CD4-positive, alpha-beta T cell (primary cell): ENCODE results near the gene GYS1. TPM values are rescaled to one million over a fixed set of nuclear protein-coding genes. Genes with fewer than 3 reads are reported as not detected.

Experiments used
- ATAC-seq: fragments of 200-7000 bp; cut with Tn5 transposase; one replicate; pipeline ENCODE4 v1.10.0; 2022; ENCODE audit warnings: mild to moderate bottlenecking; ENCODE audit not compliant: poor library complexity
- CTCF ChIA-PET: fragments of 350-600 bp; sonication (Branson Sonifier 250); formaldehyde crosslinking; loops from one replicate; lab custom pipeline; 2021; ENCODE audit warnings: antibody characterized with exemption, inconsistent platforms; lab: Charles Lee
- POLR2A ChIA-PET: fragments of 350-600 bp; sonication (Branson Sonifier 250); formaldehyde crosslinking; loops from one replicate; lab custom pipeline; 2021; ENCODE audit warnings: antibody characterized with exemption, inconsistent platforms; lab: Charles Lee
- DNase-seq, 14 experiments: peaks; one replicate each; pipeline ENCODE4 v3.0.0-alpha.2; 2013 to 2020; ENCODE audit warnings: mixed read lengths in 2 of 14
- H3K27ac ChIP-seq, 2 donors: one replicate each; pipeline versions ENCODE4 v1.5.1 to v1.7.0; 2013; ENCODE audit warnings: low read length in 2 of 2, low read depth in 1 of 2, mild to moderate bottlenecking in 1 of 2
- H3K27me3 ChIP-seq, 2 experiments: 1 replicate in 1 of 2; 2 replicates in 1 of 2; pipeline versions ENCODE4 v1.6.1 to v1.7.0; 2013; ENCODE audit warnings: low read length in 2 of 2, control low read depth in 1 of 2, mild to moderate bottlenecking in 1 of 2, moderate library complexity in 1 of 2; ENCODE audit not compliant: insufficient read depth in 2 of 2, control insufficient read depth in 1 of 2
- H3K36me3 ChIP-seq: one replicate; pipeline ENCODE4 v1.6.1; 2013; ENCODE audit warnings: low read length, control low read depth; ENCODE audit not compliant: insufficient read depth
- H3K4me1 ChIP-seq: one replicate; pipeline ENCODE4 v1.6.1; 2013; ENCODE audit warnings: low read length, control low read depth; ENCODE audit not compliant: insufficient read depth
- H3K4me3 ChIP-seq: one replicate; pipeline ENCODE4 v1.5.1; 2013; ENCODE audit warnings: mild to moderate bottlenecking, low read length, moderate library complexity
- H3K9me3 ChIP-seq, 2 experiments: 1 replicate in 1 of 2; 2 replicates in 1 of 2; pipeline versions ENCODE4 v1.6.1 to v1.7.0; 2013; ENCODE audit warnings: low read length in 2 of 2, mild to moderate bottlenecking in 2 of 2, control low read depth in 1 of 2, moderate library complexity in 1 of 2; ENCODE audit not compliant: control insufficient read depth in 1 of 2, insufficient read depth in 1 of 2
- H3K27ac Mint-ChIP-seq: one replicate; pipeline ENCODE4 v1.8.0; 2020; ENCODE audit warnings: mixed read lengths
- H3K27me3 Mint-ChIP-seq: one replicate; pipeline ENCODE4 v1.8.0; 2021; ENCODE audit warnings: mixed read lengths
- H3K36me3 Mint-ChIP-seq: one replicate; pipeline ENCODE4 v1.8.0; 2021; ENCODE audit warnings: low read depth, mixed read lengths
- H3K4me1 Mint-ChIP-seq: one replicate; pipeline ENCODE4 v1.8.0; 2021; ENCODE audit warnings: low read depth, mixed read lengths
- H3K4me3 Mint-ChIP-seq: one replicate; pipeline ENCODE4 v1.8.0; 2020; ENCODE audit warnings: mild to moderate bottlenecking, mixed read lengths
- H3K9me3 Mint-ChIP-seq: one replicate; pipeline ENCODE4 v1.8.0; 2020; ENCODE audit warnings: mixed read lengths
- CTCF ChIP-seq: fragments of 200-600 bp; IDR thresholded peaks from one replicate; pipeline ENCODE4 v1.8.0; 2022; ENCODE audit warnings: antibody characterized with exemption, mild to moderate bottlenecking
- intact Hi-C, 2 experiments: fragments of 100-400 bp; cut with DNase I in 1 of 2; cut with micrococcal nuclease in 1 of 2; formaldehyde crosslinking; loops; one replicate each; pipeline versions ENCODE4 v1.15.1 to v1.9.0; 2023 to 2025; cut with DNase I, micrococcal nuclease
- total RNA-seq, 174 experiments: library from RNA in 2 of 174; stranded (reverse) in 2 of 174; gene quantifications; one replicate each; pipeline ENCODE4 v1.2.3 and lab custom pipeline; 2021 to 2026

Gene GYS1
- total RNA-seq, 2 experiments from 2014 or later, result 13.2 to 14.1 TPM

- ChIA-PET CTCF (no interaction called here), POLR2A (interaction anchor here (1.0 kb wide), 1 partner anchor 15 kb away, joined by 3 read pairs; the partner anchor contains the start of gene FTL)
- H3K4me3 ChIP-seq, result no peak overlapping the region
- ATAC-seq, result no peak
- H3K4me3 Mint-ChIP-seq, result no peak overlapping the region
- H3K27me3 ChIP-seq, result no peaks in the 10 kb centered on the region
- no peaks in the 10 kb centered on the region for H3K36me3 ChIP-seq
- no peak overlapping the region for H3K27ac Mint-ChIP-seq
- no peak for TF ChIP-seq CTCF
- H3K9me3 ChIP-seq, result peaks cover 0 to 16% of the 10 kb centered on the region in 2 experiments
- peaks cover 16% of the 10 kb centered on the region for H3K4me1 ChIP-seq
- H3K36me3 Mint-ChIP-seq, result no peaks in the 10 kb centered on the region
- peaks cover 14% of the 10 kb centered on the region for H3K4me1 Mint-ChIP-seq
- intact Hi-C loops, result no loop called here
- no peaks in the 10 kb centered on the region for H3K27me3 Mint-ChIP-seq
- no peaks in the 10 kb centered on the region for H3K9me3 Mint-ChIP-seq
- no peak overlapping the region for H3K27ac ChIP-seq
- no peak for DNase-seq
Observed at GRCh38 chr19:48950830-48951519, 42.1 kb downstream of the GYS1 start.

DNA sequence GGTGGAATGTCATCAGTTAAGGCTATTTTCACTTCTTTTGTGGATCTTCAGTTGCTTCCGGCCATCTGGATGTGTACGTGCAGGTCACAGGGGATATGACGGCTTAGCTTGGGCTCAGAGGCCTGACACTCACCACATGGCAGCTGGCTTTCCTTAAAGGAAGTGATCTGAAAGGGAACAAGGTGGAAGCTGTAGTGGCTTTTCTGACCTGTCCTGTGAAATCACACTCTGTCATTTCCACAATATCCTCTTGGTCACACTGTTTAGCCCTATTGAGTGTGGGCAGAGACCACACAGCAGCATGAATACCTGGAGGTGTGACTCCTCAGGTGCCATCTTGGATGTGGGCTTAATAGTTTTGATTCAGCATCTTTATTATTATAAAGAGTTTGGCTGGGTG is 43.0 kb downstream of the GYS1 start:
- Histone ChIP-seq H3K36me3 (no peaks in the 10 kb centered on the region), H3K27me3 (no peaks in the 10 kb centered on the region), H3K9me3 (peaks cover 0 to 16% of the 10 kb centered on the region in 2 experiments), H3K27ac (no peak overlapping the region), H3K4me1 (peaks cover 8% of the 10 kb centered on the region), H3K4me3 (no peak overlapping the region)
- Mint-ChIP-seq H3K4me3 (no peak overlapping the region), H3K4me1 (peaks cover 6% of the 10 kb centered on the region), H3K9me3 (no peaks in the 10 kb centered on the region), H3K36me3 (no peaks in the 10 kb centered on the region), H3K27me3 (no peaks in the 10 kb centered on the region), H3K27ac (no peak overlapping the region)
- TF ChIP-seq CTCF, result no peak
- ChIA-PET POLR2A (no interaction called here), CTCF (no interaction called here)
- ATAC-seq, result no peak
- DNase-seq, result no peak
- intact Hi-C loops, result no loop called here

DNA sequence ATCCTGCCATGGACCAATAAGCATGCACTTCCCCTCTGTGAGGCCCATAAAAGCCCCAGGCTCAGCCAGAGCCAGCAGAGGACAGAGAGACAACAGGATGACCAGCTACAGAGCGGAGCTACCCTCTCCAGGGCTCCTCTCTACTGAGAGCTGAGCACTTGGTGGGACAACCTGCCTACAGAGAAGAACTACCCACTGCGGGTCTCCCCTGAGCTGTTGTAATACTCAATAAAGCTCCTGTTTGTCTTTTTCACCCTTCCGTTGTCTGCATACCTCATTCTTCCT is 45.9 kb downstream of the GYS1 start:
- Mint-ChIP-seq H3K27ac (no peak overlapping the region), H3K9me3 (no peaks in the 10 kb centered on the region), H3K4me1 (no peaks in the 10 kb centered on the region), H3K36me3 (no peaks in the 10 kb centered on the region), H3K27me3 (no peaks in the 10 kb centered on the region), H3K4me3 (no peak overlapping the region)
- ATAC-seq, result no peak
- Histone ChIP-seq H3K36me3 (no peaks in the 10 kb centered on the region), H3K9me3 (peaks cover 0 to 16% of the 10 kb centered on the region in 2 experiments), H3K4me1 (no peaks in the 10 kb centered on the region), H3K27me3 (no peaks in the 10 kb centered on the region), H3K27ac (no peak overlapping the region), H3K4me3 (no peak overlapping the region)
- DNase-seq, result no peak
- intact Hi-C loops, result no loop called here
- CTCF ChIA-PET, result no interaction called here
- POLR2A ChIA-PET, result no interaction called here
- no peak for TF ChIP-seq CTCF
